T-helper 2 cell treated with Interferon-gamma antibody and Interleukin-4, amounts not matched to agents 5 μg/mL and 100 μg/mL, for 36 hours (primary cell): ENCODE measurements around the gene RBBP8NL.
A peak's percentile ranks its signal among the peaks of the same experiment; 100 is the strongest.

ENCODE experiments used
- DNase-seq: peaks from one replicate; pipeline ENCODE4 v3.0.0; 2021; ENCODE audit warnings: low spot score
- H3K27ac Mint-ChIP-seq: one replicate; pipeline ENCODE4 v1.8.0; 2021; ENCODE audit warnings: mild to moderate bottlenecking, mixed read lengths
- H3K27me3 Mint-ChIP-seq: one replicate; pipeline ENCODE4 v1.8.0; 2021; ENCODE audit warnings: low read depth, mixed read lengths
- H3K36me3 Mint-ChIP-seq: one replicate; pipeline ENCODE4 v1.8.0; 2021; ENCODE audit warnings: low read depth, mixed read lengths
- H3K4me1 Mint-ChIP-seq: one replicate; pipeline ENCODE4 v1.8.0; 2021; ENCODE audit warnings: low read depth, mixed read lengths
- H3K4me3 Mint-ChIP-seq: one replicate; pipeline ENCODE4 v1.8.0; 2022; ENCODE audit warnings: mild to moderate bottlenecking, moderate library complexity, mixed read lengths
- H3K9me3 Mint-ChIP-seq: one replicate; pipeline ENCODE4 v1.8.0; 2021; ENCODE audit warnings: mixed read lengths

Gene RBBP8NL

DNA sequence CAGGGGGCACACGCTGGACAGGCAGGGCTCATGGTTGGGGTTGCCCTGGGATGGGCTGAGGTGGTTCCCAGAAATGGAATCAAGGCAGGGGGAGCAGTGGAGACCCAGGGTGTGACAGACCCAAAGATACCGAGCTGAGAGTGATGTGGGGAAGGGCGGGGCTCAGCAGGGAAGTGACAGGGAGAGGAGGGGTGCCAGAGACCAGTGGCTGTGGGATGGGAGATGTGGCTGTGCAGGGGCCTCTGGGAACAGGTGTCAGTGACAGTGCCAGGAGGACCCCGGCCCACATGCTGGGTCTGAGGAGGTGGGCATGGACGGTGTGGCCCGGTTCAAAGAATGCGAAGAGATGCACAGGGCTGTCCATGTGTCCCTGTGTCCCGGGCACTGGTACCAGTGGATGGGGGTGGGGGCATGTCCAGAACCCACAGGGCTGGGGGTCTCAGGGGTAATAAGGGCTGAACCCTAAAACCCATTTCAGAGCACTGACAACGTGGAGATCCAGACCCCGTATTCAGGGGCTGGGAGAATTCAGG, 21.3 kb downstream of the RBBP8NL start:
- peak overlapping the region; percentile 80 for H3K27ac Mint-ChIP-seq
- H3K4me1 Mint-ChIP-seq: peaks cover 23% of the 10 kb centered on the region
- H3K4me3 Mint-ChIP-seq: peak overlapping the region; percentile 86
- H3K9me3 Mint-ChIP-seq: no peaks in the 10 kb centered on the region
- DNase-seq: no peak
- no peaks in the 10 kb centered on the region for H3K36me3 Mint-ChIP-seq
- no peaks in the 10 kb centered on the region for H3K27me3 Mint-ChIP-seq

DNA sequence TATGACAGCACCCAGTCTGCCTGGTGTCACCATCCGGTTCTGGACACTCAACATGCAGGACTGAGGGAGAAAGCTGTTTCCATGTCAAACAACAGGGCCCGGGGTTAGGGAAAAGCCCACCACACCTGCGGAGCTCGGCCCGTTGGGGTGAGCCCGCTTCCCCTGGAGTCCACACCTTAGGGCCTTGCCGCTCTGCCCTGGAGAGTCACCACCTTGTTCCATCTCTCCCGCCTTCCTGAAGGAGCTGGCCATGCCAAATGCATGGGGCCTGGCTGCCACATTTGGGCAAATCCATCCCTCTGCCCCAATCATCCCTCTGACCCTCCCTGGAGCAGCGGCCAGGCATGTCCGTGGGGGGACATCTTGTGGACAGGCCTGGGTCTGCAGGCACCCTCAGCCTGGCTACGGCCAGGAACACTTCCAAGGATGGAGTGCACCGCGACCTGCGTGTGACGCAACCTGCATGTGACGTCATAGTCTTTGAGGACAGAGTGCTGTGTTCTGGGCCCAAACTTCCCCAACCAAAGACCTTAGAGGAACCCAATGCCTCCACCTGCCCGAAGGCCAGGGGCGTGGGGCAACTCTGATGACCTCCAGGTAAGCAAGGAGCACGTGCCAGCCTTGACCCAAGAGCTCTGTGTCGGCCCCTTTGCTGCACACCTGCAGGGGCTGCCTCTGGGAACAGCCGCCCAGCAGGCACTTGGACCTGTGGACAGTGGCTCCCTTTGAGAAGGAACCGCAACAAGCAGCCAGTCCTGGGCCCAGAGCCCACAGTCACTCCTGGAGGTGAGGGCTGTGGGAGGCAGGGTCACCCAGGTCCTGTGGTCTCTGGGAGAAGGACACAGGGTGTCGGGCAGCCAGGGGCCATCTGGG, 22.0 kb downstream of the RBBP8NL start:
- Mint-ChIP-seq H3K36me3 (peaks cover 2% of the 10 kb centered on the region), H3K4me1 (peaks cover 23% of the 10 kb centered on the region), H3K27ac (peak overlapping the region; percentile 80), H3K27me3 (no peaks in the 10 kb centered on the region), H3K4me3 (peak overlapping the region; percentile 86), H3K9me3 (no peaks in the 10 kb centered on the region)
- DNase-seq: no peak

DNA sequence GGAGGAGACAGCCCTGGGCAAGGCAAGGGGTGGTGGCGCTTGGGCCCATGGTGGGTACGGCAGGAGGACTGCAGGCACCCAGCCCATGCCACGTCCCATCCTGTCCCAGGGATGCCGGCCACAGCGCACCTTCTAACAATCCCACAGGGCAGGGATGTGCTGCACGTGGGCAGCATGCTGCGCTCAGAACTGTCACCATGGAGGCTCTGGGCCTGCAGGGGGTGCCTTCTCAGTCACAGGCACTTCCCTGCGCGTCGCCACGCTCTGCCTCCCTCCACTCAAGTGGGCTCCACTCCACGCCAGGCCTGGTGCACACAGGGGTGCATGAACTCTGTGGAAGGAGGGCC, 22.6 kb downstream of the RBBP8NL start:
- no peaks in the 10 kb centered on the region for H3K27me3 Mint-ChIP-seq
- no peaks in the 10 kb centered on the region for H3K9me3 Mint-ChIP-seq
- DNase-seq: no peak
- H3K4me1 Mint-ChIP-seq: peaks cover 20% of the 10 kb centered on the region
- peaks cover 4% of the 10 kb centered on the region for H3K36me3 Mint-ChIP-seq
- no peak overlapping the region for H3K27ac Mint-ChIP-seq
- no peak overlapping the region for H3K4me3 Mint-ChIP-seq

DNA sequence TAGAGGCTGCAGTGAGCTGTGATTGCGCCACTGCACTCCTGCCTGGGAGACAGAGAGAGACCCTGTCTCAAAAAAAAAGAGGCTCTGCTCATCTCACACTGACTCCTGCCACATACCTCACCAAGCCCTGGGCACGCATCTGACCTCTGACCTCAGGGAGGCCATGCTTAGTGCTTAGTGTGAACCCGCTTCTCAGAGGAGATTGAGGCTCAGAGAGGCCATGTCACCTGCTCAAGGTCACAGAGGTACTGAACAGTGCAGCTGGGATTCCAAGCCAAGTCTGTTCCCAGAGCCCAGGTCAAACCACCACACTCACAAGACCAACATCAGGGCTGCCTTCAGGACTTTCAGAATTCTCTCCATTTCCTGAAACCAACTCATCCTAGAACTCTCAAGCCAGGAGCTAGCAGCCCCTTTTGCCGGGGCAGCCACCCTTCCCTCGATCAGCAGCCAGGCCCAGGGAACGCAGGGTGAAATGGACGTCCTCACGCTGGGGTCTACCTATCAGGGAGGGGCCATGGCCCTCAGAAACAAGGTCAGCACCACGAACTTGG, 23.1 kb downstream of the RBBP8NL start:
- Mint-ChIP-seq H3K4me3 (peak overlapping the region; percentile 34), H3K4me1 (peaks cover 15% of the 10 kb centered on the region), H3K36me3 (peaks cover 5% of the 10 kb centered on the region)

DNA sequence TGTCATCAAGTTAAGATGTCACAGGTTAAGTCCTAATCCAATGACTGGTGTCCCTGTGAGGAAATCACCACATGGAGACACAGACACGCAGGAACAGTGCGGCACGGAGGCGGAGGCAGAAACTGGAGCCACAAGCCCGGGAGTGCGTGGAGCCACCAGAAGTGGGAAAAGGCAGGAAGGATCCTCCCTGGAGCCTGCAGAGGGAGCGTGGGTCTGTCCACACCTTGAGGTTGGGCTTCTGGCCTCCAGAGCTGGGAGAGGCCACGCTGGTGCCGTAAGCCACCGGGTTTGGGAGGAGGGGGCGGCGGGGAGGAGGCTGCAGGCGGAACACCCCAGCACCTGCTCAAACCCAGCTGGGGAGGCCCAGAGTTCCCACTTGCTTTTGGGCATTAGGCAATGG, 24.0 kb downstream of the RBBP8NL start:
- Mint-ChIP-seq H3K9me3 (no peaks in the 10 kb centered on the region), H3K36me3 (peaks cover 5% of the 10 kb centered on the region), H3K27me3 (no peaks in the 10 kb centered on the region), H3K4me1 (peaks cover 15% of the 10 kb centered on the region), H3K27ac (no peak overlapping the region), H3K4me3 (no peak overlapping the region)
- no peak for DNase-seq

More for the DNA sequence above, 23.1 kb downstream of the RBBP8NL start:
- Mint-ChIP-seq H3K9me3 (no peaks in the 10 kb centered on the region), H3K27me3 (no peaks in the 10 kb centered on the region), H3K27ac (no peak overlapping the region)
- DNase-seq: no peak

DNA sequence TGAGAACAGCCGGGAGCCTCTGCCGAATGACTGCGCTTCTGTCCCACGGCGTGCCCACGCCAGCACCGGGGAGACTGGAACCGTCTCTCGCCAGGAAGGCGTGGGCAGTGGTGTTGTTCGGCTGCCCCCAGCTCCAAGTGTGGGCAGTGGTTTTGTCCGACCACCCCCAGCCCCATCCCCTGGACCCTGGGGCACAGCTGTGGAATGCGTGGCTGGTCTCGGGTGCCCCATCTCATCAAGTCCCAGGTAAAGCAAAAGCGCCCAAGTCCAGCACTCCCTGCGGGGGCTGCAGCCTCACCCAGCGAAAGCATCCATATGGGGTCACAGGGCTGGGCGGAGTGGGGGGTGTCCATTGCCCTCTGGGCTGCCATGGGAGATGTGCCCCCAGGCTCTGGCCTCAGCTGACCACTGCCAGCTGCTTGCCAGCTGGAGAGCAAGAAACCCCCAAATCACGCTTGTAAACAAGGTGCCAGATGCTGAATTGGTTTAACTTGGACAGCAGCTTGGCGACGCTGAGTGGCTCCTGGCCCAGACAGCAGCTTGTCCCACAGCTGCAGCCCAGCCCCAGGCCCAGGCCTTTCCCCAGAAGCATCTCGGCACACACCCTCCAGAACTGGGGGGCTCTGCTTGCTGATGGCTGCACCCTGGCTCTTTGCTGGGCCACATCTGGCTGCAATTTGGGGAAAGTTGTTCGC, 24.7 kb downstream of the RBBP8NL start:
- Mint-ChIP-seq H3K36me3 (peaks cover 7% of the 10 kb centered on the region), H3K9me3 (peaks cover 5% of the 10 kb centered on the region), H3K27me3 (no peaks in the 10 kb centered on the region), H3K4me3 (no peak overlapping the region), H3K4me1 (peaks cover 12% of the 10 kb centered on the region), H3K27ac (no peak overlapping the region)
- no peak for DNase-seq

DNA sequence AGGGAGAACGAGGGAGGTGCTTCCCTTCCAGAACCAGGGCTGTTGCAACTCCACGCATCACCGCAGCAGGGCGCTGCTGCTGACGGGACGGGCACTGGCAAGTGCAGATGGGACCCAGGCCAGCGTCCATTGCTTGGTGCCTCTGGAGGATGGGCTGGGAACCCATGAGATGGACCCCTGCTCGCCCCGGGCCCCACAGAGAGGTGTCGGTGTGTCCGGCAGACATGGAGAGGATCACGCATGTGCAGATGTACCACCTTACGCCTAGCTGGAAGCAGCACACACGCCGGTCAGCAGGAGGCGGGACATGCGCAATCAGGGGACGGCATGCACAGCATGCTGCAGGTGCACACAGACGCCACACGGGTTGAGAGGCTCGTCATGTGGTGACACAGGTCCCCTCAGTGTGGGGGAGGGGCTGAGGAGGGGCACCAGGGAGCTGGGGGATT, 26.0 kb downstream of the RBBP8NL start:
- Mint-ChIP-seq H3K4me1 (peaks cover 12% of the 10 kb centered on the region), H3K4me3 (no peak overlapping the region), H3K27ac (no peak overlapping the region), H3K9me3 (peaks cover 6% of the 10 kb centered on the region), H3K27me3 (no peaks in the 10 kb centered on the region), H3K36me3 (peaks cover 12% of the 10 kb centered on the region)
- DNase-seq: no peak

DNA sequence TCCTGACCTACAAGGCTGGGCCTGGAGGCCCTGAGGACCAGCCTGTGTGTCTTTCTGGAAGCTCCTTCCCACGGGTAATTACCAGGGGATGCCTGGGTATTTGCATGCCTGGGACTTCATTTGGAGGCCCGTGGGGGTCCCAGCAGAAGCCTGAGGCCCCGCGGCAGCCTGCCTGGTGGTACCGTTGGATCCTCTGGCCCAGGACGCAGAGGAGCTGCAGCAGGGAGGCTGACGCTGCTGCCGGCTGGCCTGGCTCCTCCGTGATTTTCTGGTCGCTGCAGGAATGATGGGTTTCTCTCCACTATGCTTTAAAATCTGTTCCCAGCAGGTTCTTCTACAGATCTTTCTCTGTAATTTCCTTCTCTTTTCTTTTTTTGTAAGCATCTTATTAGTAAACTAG, 26.8 kb downstream of the RBBP8NL start:
- no peak overlapping the region for H3K4me3 Mint-ChIP-seq
- H3K27me3 Mint-ChIP-seq: no peaks in the 10 kb centered on the region
- no peak overlapping the region for H3K27ac Mint-ChIP-seq
- peaks cover 6% of the 10 kb centered on the region for H3K4me1 Mint-ChIP-seq
- H3K36me3 Mint-ChIP-seq: peaks cover 12% of the 10 kb centered on the region
- peaks cover 6% of the 10 kb centered on the region for H3K9me3 Mint-ChIP-seq
- no peak for DNase-seq

DNA sequence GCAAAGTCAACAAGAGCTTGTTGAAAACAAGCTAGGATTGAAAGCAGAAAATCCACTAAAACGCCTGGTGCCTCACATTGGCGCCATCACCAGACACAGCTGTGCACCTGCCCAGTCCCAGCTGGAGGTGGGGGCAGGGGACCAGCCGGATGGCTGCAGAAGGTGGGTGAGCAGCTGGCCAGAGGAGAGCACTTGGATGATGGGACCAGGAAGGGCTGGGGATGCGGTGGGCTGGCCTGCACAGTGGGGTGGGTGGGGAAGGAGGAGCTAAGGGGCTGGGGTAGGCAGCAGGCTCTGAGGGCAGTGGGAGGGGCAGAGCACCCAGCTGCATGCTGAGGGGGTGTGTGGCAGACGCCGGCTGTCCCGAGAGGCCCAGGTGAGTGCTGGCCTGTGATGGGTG, 27.3 kb downstream of the RBBP8NL start:
- no peak for DNase-seq
- H3K27me3 Mint-ChIP-seq: no peaks in the 10 kb centered on the region
- H3K4me3 Mint-ChIP-seq: no peak overlapping the region
- peaks cover 2% of the 10 kb centered on the region for H3K4me1 Mint-ChIP-seq
- H3K9me3 Mint-ChIP-seq: peaks cover 6% of the 10 kb centered on the region
- peaks cover 14% of the 10 kb centered on the region for H3K36me3 Mint-ChIP-seq
- H3K27ac Mint-ChIP-seq: no peak overlapping the region

DNA sequence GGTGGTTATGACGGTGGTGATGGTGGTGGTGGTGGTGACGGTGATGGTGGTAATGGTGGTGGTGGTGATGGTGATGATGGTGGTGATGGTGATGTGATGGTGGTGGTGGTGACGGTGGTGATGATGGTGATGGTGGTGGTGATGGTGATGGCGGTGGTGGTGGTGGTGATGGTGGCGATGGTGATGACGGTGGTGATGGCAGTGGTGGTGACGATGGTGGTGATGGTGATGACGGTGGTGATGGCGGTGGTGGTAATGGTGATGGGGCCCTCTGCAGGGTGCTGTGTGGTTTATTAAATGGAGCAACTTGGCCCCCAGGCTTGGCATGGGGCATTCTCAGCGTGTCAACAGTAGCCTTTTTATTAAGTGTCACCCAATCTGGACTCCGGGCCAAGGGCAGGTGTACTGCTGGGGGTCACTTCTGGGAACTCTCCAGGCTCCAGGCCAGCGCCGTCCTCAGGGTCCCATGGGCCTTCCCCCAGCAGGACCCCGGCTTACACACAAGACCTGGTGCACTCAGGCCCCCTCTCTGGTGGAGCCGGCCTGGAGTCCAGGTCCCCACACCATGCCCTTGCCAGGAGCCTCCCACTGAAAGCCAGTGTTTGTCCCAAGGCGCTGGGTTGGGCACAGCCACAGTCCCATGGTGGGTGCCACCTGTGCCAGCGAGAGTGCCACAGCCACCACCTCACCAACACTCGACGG, 29.1 kb downstream of the RBBP8NL start:
- no peaks in the 10 kb centered on the region for H3K4me1 Mint-ChIP-seq
- H3K27me3 Mint-ChIP-seq: no peaks in the 10 kb centered on the region
- H3K27ac Mint-ChIP-seq: no peak overlapping the region
- no peak for DNase-seq
- H3K4me3 Mint-ChIP-seq: no peak overlapping the region
- H3K9me3 Mint-ChIP-seq: peaks cover 6% of the 10 kb centered on the region
- peaks cover 15% of the 10 kb centered on the region for H3K36me3 Mint-ChIP-seq

DNA sequence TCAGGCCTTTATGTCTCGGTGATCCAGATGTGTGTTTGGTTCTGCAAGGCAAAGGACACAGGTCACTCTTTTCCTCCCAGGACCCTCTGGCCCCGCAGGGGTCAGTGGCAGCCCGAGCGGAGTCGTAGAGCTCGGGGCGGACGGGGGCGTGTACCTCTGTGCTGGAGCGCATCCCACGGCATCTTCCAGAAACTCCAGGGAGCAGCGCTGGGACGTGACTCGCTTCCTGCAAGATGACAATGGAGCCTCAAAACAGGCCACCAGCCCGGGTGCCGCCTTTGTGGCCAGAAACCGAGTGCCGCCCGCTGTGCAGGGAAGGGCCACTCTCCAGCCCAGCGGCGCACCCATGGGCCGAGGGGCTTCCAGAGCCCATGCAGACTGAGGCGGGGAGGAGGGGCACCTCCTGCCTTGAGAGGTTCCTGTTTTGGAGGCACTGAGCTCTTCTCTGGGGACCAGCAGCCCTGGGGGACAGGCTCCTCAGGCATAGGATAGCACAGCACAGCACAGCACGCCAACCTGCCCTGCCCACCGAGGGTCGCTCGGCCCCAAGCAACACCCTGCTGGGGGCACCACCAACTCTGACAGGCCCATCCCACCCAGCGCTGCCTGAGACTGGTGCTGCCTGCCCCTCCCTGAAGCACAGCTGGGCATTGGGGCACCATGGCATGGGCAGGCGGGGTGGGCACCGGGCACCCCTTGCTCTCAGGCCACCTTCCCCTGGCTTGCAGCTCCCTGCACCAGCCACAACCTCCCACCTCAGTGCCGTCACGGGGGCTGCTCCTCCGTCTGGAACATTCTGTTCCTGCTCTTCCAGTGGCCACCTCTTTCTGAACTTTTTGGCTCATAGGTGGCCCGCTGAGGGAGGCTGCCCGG, 30.7 kb downstream of the RBBP8NL start:
- DNase-seq: no peak
- Mint-ChIP-seq H3K27me3 (no peaks in the 10 kb centered on the region), H3K4me3 (no peak overlapping the region), H3K9me3 (peaks cover 6% of the 10 kb centered on the region), H3K4me1 (no peaks in the 10 kb centered on the region), H3K27ac (no peak overlapping the region), H3K36me3 (peaks cover 15% of the 10 kb centered on the region)

DNA sequence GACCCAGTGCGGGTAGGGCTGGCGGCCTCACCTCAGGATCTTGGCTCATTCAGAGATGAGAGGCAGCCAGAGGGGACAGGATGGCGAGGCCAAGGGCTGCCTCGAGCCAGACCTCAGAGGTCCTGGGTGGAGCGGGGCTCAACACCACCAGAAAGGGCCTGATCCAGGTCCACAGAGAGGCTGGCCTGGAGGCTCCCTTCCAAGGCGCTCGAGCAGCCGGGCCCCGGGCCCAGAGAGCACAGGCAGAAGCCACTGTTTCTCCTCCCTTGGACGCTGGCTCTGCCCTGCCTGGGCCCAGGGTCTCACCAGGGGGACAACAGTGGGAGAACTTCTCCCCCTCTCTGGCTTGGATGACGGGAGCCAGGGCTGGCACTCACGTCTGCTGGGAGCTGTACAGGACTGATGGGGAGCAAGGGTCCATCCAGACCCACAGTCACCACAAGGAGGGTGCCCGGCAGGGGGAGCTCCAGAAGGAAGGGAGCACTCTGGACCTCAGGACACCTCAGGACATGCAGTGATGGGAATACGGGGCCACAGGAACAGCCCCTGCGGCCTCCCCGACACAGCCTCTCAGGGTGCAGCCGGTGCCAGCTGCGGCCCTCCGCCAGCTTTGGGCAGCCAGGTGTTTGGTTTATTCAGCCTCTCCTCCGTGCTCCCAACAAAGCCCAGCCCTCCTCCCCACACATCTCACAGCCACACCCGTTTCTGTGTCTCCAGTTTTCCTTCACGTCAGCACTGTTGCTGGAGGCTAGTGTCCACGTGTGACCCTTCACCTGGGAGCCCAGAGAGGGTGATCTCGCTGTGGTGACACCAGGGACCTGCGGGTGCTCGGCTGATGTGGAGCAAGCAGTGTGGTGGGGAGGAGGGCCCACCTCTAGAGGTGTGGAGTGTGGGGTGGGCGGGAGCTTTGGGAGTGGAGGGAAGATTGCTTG, 31.8 kb downstream of the RBBP8NL start:
- no peak for DNase-seq
- Mint-ChIP-seq H3K27ac (no peak overlapping the region), H3K36me3 (peaks cover 13% of the 10 kb centered on the region), H3K4me1 (no peaks in the 10 kb centered on the region), H3K4me3 (no peak overlapping the region), H3K9me3 (peaks cover 6% of the 10 kb centered on the region), H3K27me3 (no peaks in the 10 kb centered on the region)
